ENCODE data around the gene PPM1N.

Gene PPM1N

DNA sequence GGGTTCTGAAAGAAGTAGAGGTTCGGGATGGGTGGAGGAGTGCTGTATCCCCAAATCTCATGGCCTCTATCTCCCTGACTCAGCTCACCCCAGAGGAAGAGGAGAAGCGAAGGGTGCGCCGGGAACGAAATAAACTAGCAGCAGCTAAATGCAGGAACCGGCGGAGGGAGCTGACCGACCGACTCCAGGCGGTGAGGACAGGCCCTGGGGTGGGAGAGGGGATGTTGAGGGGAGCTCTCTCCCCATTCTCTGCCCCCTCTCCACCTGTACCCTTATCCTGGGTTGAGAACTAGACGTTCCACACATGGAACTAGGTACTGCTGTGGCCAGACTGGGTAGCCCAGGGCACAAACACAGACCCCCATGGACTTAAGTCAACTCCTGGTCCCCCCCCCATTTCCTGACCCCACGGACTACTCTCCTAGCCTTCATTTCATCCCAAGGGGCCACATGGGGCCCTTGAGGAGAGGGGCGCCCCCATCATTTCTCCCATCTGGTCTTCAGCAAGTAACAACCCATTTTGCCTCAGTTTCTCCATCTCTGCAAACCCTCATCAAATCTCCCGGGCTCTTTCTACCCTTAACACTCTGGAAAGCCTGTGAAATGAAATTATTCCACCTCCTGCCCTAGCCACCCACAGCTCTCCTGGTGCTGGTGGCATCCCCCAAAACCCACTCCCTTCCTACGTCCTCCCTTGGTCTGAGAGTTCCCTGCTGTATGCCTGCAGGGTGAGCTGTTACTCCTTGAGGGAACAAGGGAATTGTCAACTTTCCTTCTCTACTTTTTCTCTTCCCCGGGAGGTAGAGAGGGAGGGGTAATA is 26.9 kb upstream of the PPM1N start:
- no peak for DNase-seq

GRCh38 chr19:45471931-45472562 is 26.2 kb upstream of the PPM1N start:
- DNase-seq = no peak

DNA sequence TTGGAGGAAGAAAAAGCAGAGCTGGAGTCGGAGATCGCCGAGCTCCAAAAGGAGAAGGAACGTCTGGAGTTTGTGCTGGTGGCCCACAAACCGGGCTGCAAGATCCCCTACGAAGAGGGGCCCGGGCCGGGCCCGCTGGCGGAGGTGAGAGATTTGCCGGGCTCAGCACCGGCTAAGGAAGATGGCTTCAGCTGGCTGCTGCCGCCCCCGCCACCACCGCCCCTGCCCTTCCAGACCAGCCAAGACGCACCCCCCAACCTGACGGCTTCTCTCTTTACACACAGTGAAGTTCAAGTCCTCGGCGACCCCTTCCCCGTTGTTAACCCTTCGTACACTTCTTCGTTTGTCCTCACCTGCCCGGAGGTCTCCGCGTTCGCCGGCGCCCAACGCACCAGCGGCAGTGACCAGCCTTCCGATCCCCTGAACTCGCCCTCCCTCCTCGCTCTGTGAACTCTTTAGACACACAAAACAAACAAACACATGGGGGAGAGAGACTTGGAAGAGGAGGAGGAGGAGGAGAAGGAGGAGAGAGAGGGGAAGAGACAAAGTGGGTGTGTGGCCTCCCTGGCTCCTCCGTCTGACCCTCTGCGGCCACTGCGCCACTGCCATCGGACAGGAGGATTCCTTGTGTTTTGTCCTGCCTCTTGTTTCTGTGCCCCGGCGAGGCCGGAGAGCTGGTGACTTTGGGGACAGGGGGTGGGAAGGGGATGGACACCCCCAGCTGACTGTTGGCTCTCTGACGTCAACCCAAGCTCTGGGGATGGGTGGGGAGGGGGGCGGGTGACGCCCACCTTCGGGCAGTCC is 25.5 kb upstream of the PPM1N start:
- no peak for DNase-seq

- no peak for DNase-seq
Measured at GRCh38 chr19:45473367-45473681, 24.9 kb upstream of the PPM1N start.

GRCh38 chr19:45473682-45474605 is 24.3 kb upstream of the PPM1N start:
- no peak for DNase-seq

GRCh38 chr19:45474606-45475521 is 23.4 kb upstream of the PPM1N start:
- no peak for DNase-seq

GRCh38 chr19:45475537-45476291 is 22.5 kb upstream of the PPM1N start:
- no peak for DNase-seq

- no peak for DNase-seq
Measured at GRCh38 chr19:45476304-45476703, 21.9 kb upstream of the PPM1N start.

DNA sequence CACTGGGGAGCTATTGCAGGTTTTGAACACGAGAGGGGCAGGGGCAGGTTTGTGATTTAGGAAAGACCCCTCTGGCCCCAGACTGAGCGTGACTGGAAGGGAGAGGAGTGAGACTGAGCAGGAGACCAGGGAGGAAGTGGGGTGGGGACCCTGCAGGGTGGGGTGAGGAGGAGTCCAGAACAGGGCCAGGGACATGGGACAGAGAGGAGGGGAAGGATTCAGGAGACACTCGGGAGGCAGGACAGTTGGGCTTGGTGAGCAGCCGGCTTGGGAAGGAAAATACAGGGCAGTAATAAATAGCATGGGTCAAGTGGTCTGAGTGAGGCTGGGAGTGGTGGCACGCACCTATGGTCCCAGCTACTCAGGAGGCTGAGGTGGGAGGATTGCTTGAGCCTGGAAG is 21.1 kb upstream of the PPM1N start:
- no peak for DNase-seq

GRCh38 chr19:45477713-45478453 is 20.4 kb upstream of the PPM1N start:
- no peak for DNase-seq

- peak; percentile 85 to 92 for DNase-seq
Measured at GRCh38 chr19:45478454-45479238, 19.6 kb upstream of the PPM1N start.

GRCh38 chr19:45483033-45483432 is 15.2 kb upstream of the PPM1N start:
- no peak for DNase-seq

GRCh38 chr19:45484273-45484945 is 13.8 kb upstream of the PPM1N start:
- DNase-seq = no peak

- peak; percentile 96 to 98 for DNase-seq
Measured at GRCh38 chr19:45485305-45486077, 12.8 kb upstream of the PPM1N start.

DNA sequence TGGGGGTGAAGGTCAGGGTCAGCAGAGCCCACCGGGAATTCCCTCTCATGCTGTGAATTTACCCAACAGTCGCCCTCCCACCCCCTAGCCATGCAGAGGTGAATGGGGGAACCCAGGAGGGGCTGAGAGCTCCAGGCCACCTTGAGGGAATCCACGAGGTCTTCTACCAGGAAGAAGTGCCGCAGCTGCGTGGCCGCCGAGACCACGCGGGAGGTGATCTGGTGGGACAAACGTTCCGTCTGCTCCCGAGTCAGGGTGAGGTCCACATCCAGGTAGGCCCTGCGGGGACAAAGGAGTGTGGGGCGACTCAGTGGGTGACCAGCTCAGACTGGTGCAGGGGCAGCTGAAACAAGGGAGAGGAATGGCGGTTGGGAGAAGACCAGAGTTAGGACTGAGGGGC is 9.5 kb upstream of the PPM1N start:
- DNase-seq = no peak

DNA sequence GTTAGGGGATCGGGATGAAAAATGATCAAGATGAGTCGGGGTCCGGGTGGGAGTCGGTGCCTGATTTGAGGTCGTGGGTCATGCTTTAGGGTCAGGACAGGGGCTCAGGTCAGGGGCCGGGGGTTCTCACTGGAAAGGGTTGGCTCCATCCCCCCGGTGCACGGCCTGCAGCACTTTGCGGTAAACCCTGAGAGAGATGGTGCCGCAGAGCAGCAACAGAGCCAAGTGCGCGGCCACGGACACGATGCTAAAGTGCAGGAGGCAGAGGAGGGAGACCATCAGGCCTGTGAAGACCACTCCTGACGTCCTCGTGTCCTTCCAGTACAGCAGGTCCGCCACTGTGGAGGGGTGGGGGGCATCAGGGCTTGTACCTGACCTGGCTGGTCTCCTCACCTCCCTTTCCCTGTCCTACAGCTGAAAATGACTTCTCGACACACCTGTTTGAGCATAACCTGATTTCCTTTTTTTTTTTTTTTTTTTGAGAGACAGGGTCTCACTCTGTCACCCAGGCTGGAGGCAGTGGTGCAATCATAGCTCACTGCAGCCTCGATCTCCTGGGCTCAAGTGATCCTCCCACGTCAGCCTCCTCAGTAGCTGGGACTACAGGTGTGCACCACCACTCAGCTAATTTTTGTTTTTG is 8.9 kb upstream of the PPM1N start:
- no peak for DNase-seq

DNA sequence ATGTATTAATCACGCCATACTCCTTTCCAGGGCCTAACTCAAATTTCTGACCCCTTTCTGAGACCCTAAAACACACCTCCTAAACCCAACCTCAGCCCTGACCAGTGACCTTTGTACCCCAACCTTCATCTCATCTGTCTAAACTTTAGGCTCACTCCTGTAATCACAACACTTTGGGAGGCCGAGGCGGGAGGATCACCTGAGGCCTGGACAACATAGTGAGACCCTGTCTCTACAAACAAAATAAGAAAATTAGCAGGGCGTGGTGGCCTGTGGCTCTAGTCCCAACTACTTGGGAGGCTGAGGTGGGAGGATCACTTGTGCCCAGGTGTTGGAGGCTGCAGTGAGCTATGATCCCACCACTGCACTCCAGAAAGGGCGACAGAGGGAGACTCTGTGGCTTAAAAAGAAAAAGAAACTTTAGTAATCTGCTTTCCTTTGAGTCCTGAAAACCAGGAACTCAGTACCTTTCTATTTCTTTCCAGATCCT is 6.1 kb upstream of the PPM1N start:
- no peak for DNase-seq

Measured in stimulated activated CD4-positive, alpha-beta T cell treated with anti-CD3 and anti-CD28 coated beads, Interleukin-4, amount 100 ng/mL, for 4 hours (primary cell).